Sigmoid colon (tissue), 7 donors: Measurements from ENCODE around the gene C4orf46. TPM values are rescaled to one million over a fixed set of nuclear protein-coding genes. Genes with fewer than 3 reads are reported as not detected.

Experiments
- DNase-seq: peaks from one replicate; pipeline ENCODE4 v3.0.0-alpha.2; 2019
- H3K27ac ChIP-seq, 4 donors: fragments of 200-600 bp; sonication (generic); one replicate each; pipeline ENCODE4 v1.5.1; 2016 to 2019; ENCODE audit warnings: mild to moderate bottlenecking in 1 of 4
- H3K27me3 ChIP-seq, 3 donors: fragments of 200-600 bp; sonication (generic); one replicate each; pipeline ENCODE4 v1.5.1; 2019; ENCODE audit warnings: mild to moderate bottlenecking in 1 of 3
- H3K36me3 ChIP-seq, 4 donors: fragments of 200-600 bp; sonication (generic); one replicate each; pipeline ENCODE4 v1.5.1; 2016 to 2019
- H3K4me1 ChIP-seq, 4 donors: fragments of 200-600 bp; sonication (generic); one replicate each; pipeline ENCODE4 v1.5.1; 2017 to 2019
- H3K4me3 ChIP-seq, 4 donors: fragments of 200-600 bp; sonication (generic); one replicate each; pipeline ENCODE4 v1.5.1; 2017 to 2019; ENCODE audit warnings: mild to moderate bottlenecking in 2 of 4, moderate library complexity in 1 of 4
- H3K9me3 ChIP-seq, 4 donors: fragments of 200-600 bp in 3 of 4; sonication (generic) in 3 of 4; one replicate each; pipeline versions ENCODE4 v1.5.1 to v1.6.1; 2013 to 2019
- CTCF ChIP-seq, 4 experiments: fragments of 450-650 bp in 3 of 4; fragments of 200-600 bp in 1 of 4; IDR thresholded peaks; one replicate each; pipeline ENCODE4 v1.5.1; 2016 to 2019; ENCODE audit warnings: antibody characterized with exemption in 4 of 4, mild to moderate bottlenecking in 3 of 4, moderate library complexity in 2 of 4
- EP300 ChIP-seq, 4 donors: sonication (generic); formaldehyde crosslinking; IDR thresholded peaks; one replicate each; pipeline ENCODE4 v1.6.1; 2017; ENCODE audit warnings: antibody characterized with exemption in 4 of 4
- POLR2A ChIP-seq, 2 donors: fragments of 450-650 bp; IDR thresholded peaks; one replicate each; pipeline ENCODE4 v1.6.1; 2016; ENCODE audit warnings: antibody characterized with exemption in 2 of 2, mild to moderate bottlenecking in 2 of 2, moderate library complexity in 2 of 2
- POLR2AphosphoS5 ChIP-seq, 4 donors: sonication (generic); formaldehyde crosslinking; IDR thresholded peaks; one replicate each; pipeline ENCODE4 v1.6.1; 2017; ENCODE audit warnings: antibody characterized with exemption in 4 of 4
- WGBS, 2 donors: extraction: QIAGEN DNeasy Blood & Tissue Kit; methylation state at CpG; one replicate each; pipeline ENCODE4 v1.1.7; 2013; 5-methylcytosine and 5-hydroxymethylcytosine counted together
- intact Hi-C: fragments of 100-400 bp; cut with DNase I; formaldehyde crosslinking; loops from one replicate; pipeline ENCODE4 v1.15.1; 2023
- polyA plus RNA-seq, 3 donors: library from polyadenylated mRNA; stranded (reverse); fragments of 200-250 nt; gene quantifications; one replicate each; pipeline ENCODE4 v1.2.3, GENCODE V29; 2013
- total RNA-seq, 4 donors: library from RNA; depleted of rRNA; stranded (reverse); fragments of >200 nt; gene quantifications; one replicate each; pipeline ENCODE4 v1.1.0, GENCODE V29; 2016
- donor health status: healthy with polysubstance abuse.
- donor health status: Bipolar disorder and iron deficiency.
- donor health status: healthy.

Gene C4orf46
- total and polyA plus RNA-seq, 7 donors: 2.4 to 7.1 (median 3.7) TPM

GRCh38 chr4:158644356-158644755, 27.3 kb downstream of the C4orf46 start:
- Histone ChIP-seq H3K36me3 (no peaks in the 10 kb centered on the region), H3K27ac (no peak overlapping the region), H3K9me3 (peaks cover 0 to 2% (median 0%) of the 10 kb centered on the region in 4 donors), H3K4me1 (peaks cover 0 to 4% (median 0%) of the 10 kb centered on the region in 4 donors), H3K27me3 (no peaks in the 10 kb centered on the region), H3K4me3 (no peak overlapping the region)
- 85 to 91% methylated on average over 5 of the region's 5 CpGs for WGBS, 2 donors
- TF ChIP-seq POLR2AphosphoS5 (IDR thresholded peaks at IDR 0.05) (no peak), CTCF (IDR thresholded peaks at IDR 0.05) (no peak), POLR2A (IDR thresholded peaks at IDR 0.05) (no peak), EP300 (IDR thresholded peaks at IDR 0.05) (no peak)
- intact Hi-C loops: no loop called here
- DNase-seq: no peak

- intact Hi-C loops: no loop called here
- Histone ChIP-seq H3K4me1 (no peaks in the 10 kb centered on the region), H3K27ac (no peak overlapping the region), H3K27me3 (no peaks in the 10 kb centered on the region), H3K36me3 (no peaks in the 10 kb centered on the region), H3K4me3 (no peak overlapping the region), H3K9me3 (peaks cover 0 to 2% (median 0%) of the 10 kb centered on the region in 4 donors)
- 86 to 89% methylated on average over 1 of the region's 1 CpG for WGBS, 2 donors
- TF ChIP-seq CTCF (IDR thresholded peaks at IDR 0.05) (no peak), POLR2A (IDR thresholded peaks at IDR 0.05) (no peak), EP300 (IDR thresholded peaks at IDR 0.05) (no peak), POLR2AphosphoS5 (IDR thresholded peaks at IDR 0.05) (no peak)
- no peak for DNase-seq
Observed at GRCh38 chr4:158636619-158637018, 35.1 kb downstream of the C4orf46 start.

GRCh38 chr4:158630893-158631292, 40.8 kb downstream of the C4orf46 start:
- intact Hi-C loops: no loop called here
- Histone ChIP-seq H3K4me3 (no peak overlapping the region), H3K36me3 (no peaks in the 10 kb centered on the region), H3K27ac (no peak overlapping the region), H3K9me3 (no peaks in the 10 kb centered on the region), H3K4me1 (no peaks in the 10 kb centered on the region), H3K27me3 (no peaks in the 10 kb centered on the region)
- 15 to 39% methylated on average over 1 of the region's 1 CpG for WGBS, 2 donors
- no peak for TF ChIP-seq EP300 (IDR thresholded peaks at IDR 0.05)
- no peak for TF ChIP-seq POLR2A (IDR thresholded peaks at IDR 0.05)
- TF ChIP-seq CTCF (IDR thresholded peaks at IDR 0.05): no peak
- no peak for TF ChIP-seq POLR2AphosphoS5 (IDR thresholded peaks at IDR 0.05)
- DNase-seq: no peak

- H3K27ac ChIP-seq: no peak overlapping the region
- no peaks in the 10 kb centered on the region for H3K27me3 ChIP-seq
- 82 to 85% methylated on average over 2 of the region's 2 CpGs for WGBS, 2 donors
- no peak for DNase-seq
- H3K9me3 ChIP-seq: no peaks in the 10 kb centered on the region
- intact Hi-C loops: loop anchor here (2.0 to 5.0 kb wide), 2 partner anchors 371 to 633 kb away; no protein-coding TSS in a partner anchor
- H3K36me3 ChIP-seq: no peaks in the 10 kb centered on the region
- H3K4me3 ChIP-seq: no peak overlapping the region
- H3K4me1 ChIP-seq: peaks cover 0 to 14% (median 4%) of the 10 kb centered on the region in 4 donors
- TF ChIP-seq POLR2A (IDR thresholded peaks at IDR 0.05): no peak
- TF ChIP-seq CTCF (IDR thresholded peaks at IDR 0.05): no peak
- TF ChIP-seq POLR2AphosphoS5 (IDR thresholded peaks at IDR 0.05): no peak
- TF ChIP-seq EP300 (IDR thresholded peaks at IDR 0.05): no peak
Observed at GRCh38 chr4:158625544-158625943, 46.1 kb downstream of the C4orf46 start.

GRCh38 chr4:158624889-158625478, 46.7 kb downstream of the C4orf46 start:
- 40 to 47% methylated on average over 3 of the region's 3 CpGs for WGBS, 2 donors
- Histone ChIP-seq H3K27me3 (no peaks in the 10 kb centered on the region), H3K4me1 (peaks cover 0 to 14% (median 4%) of the 10 kb centered on the region in 4 donors), H3K4me3 (no peak overlapping the region), H3K27ac (no peak overlapping the region), H3K36me3 (no peaks in the 10 kb centered on the region), H3K9me3 (no peaks in the 10 kb centered on the region)
- intact Hi-C loops: loop anchor here (2.0 to 5.0 kb wide), 2 partner anchors 370 to 633 kb away; no protein-coding TSS in a partner anchor
- no peak for TF ChIP-seq POLR2AphosphoS5 (IDR thresholded peaks at IDR 0.05)
- TF ChIP-seq CTCF (IDR thresholded peaks at IDR 0.05): peak; percentile 41 to 68 (median 52)
- DNase-seq: no peak
